Upper lobe of left lung (tissue), 4 donors: ENCODE results near the gene TPD52L1.

ENCODE experiments used
- POLR2A ChIP-seq, 4 donors: fragments of 450-650 bp; IDR thresholded peaks; one replicate each; pipeline ENCODE4 v1.5.1; 2016 to 2017; ENCODE audit warnings: antibody characterized with exemption in 4 of 4, mild to moderate bottlenecking in 2 of 4
- POLR2AphosphoS5 ChIP-seq, 2 donors: sonication (generic); formaldehyde crosslinking; IDR thresholded peaks; one replicate each; pipeline ENCODE4 v1.5.1; 2017; ENCODE audit warnings: antibody characterized with exemption in 2 of 2
- TF ChIP-seq, protein P1 (sequence below), 6 experiments: fragments of 450-650 bp in 4 of 6; fragments of 200-600 bp in 2 of 6; sonication (generic) in 2 of 6; IDR thresholded peaks; one replicate each; pipeline ENCODE4 v1.5.1; 2016 to 2019; ENCODE audit warnings: antibody characterized with exemption in 6 of 6

GRCh38 chr6:125296471-125296870, 142.9 kb downstream of the TPD52L1 start:
- TF ChIP-seq POLR2A (IDR thresholded peaks at IDR 0.05) (no peak), POLR2AphosphoS5 (IDR thresholded peaks at IDR 0.05) (no peak)
- TF ChIP-seq, protein P1, sequence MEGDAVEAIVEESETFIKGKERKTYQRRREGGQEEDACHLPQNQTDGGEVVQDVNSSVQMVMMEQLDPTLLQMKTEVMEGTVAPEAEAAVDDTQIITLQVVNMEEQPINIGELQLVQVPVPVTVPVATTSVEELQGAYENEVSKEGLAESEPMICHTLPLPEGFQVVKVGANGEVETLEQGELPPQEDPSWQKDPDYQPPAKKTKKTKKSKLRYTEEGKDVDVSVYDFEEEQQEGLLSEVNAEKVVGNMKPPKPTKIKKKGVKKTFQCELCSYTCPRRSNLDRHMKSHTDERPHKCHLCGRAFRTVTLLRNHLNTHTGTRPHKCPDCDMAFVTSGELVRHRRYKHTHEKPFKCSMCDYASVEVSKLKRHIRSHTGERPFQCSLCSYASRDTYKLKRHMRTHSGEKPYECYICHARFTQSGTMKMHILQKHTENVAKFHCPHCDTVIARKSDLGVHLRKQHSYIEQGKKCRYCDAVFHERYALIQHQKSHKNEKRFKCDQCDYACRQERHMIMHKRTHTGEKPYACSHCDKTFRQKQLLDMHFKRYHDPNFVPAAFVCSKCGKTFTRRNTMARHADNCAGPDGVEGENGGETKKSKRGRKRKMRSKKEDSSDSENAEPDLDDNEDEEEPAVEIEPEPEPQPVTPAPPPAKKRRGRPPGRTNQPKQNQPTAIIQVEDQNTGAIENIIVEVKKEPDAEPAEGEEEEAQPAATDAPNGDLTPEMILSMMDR (IDR thresholded peaks at IDR 0.05), result no peak
